Lung (tissue), 16 donors: ENCODE results near the gene PCDHGA11. TPM values are rescaled to one million over a fixed set of nuclear protein-coding genes. Genes with fewer than 3 reads are reported as not detected.

Experiments used
- ATAC-seq: fragments of 200-7000 bp; cut with Tn5 transposase; one replicate; pipeline ENCODE4 v1.9.1; 2020; ENCODE audit warnings: moderate number of reproducible peaks; ENCODE audit not compliant: insufficient read depth, low FRiP score
- DNase-seq, 3 donors: peaks; one replicate each; pipeline ENCODE4 v3.0.0-alpha.2; 2013 to 2017
- H3K27ac ChIP-seq, 2 donors: one replicate each; pipeline ENCODE4 v1.5.1; 2013; ENCODE audit warnings: mild to moderate bottlenecking in 2 of 2, moderate library complexity in 2 of 2, control low read depth in 1 of 2, inconsistent platforms in 1 of 2, low read depth in 1 of 2, low read length in 1 of 2
- H3K27me3 ChIP-seq, 3 donors: one replicate each; pipeline ENCODE4 v1.5.1; 2013; ENCODE audit warnings: low read length in 2 of 3; ENCODE audit not compliant: control insufficient read depth in 3 of 3, insufficient read depth in 3 of 3
- H3K36me3 ChIP-seq, 4 donors: one replicate each; pipeline ENCODE4 v1.5.1; 2013; ENCODE audit warnings: low read length in 4 of 4, mild to moderate bottlenecking in 1 of 4, moderate library complexity in 1 of 4; ENCODE audit not compliant: control insufficient read depth in 4 of 4, insufficient read depth in 4 of 4
- H3K4me1 ChIP-seq, 5 donors: one replicate each; pipeline ENCODE4 v1.5.1; 2013; ENCODE audit warnings: low read length in 5 of 5, mild to moderate bottlenecking in 2 of 5, moderate library complexity in 1 of 5; ENCODE audit not compliant: control insufficient read depth in 5 of 5, insufficient read depth in 5 of 5
- H3K4me3 ChIP-seq: one replicate; pipeline ENCODE4 v1.5.1; 2013; ENCODE audit warnings: mild to moderate bottlenecking, control low read depth, moderate library complexity
- H3K9ac ChIP-seq, 2 donors: one replicate each; pipeline ENCODE4 v1.5.1; 2013; ENCODE audit warnings: low read length in 2 of 2, control low read depth in 1 of 2; ENCODE audit not compliant: insufficient read depth in 1 of 2
- H3K9me3 ChIP-seq, 4 donors: one replicate each; pipeline ENCODE4 v1.5.1; 2013; ENCODE audit warnings: low read length in 3 of 4, mild to moderate bottlenecking in 1 of 4, moderate library complexity in 1 of 4; ENCODE audit not compliant: control insufficient read depth in 4 of 4, insufficient read depth in 3 of 4
- CTCF ChIP-seq: IDR thresholded peaks from 2 replicates; pipeline ENCODE4 v1.5.1; 2012; ENCODE audit warnings: mild to moderate bottlenecking; ENCODE audit errors: control extremely low read depth, extremely low read depth
- WGBS, 2 donors: extraction: QIAGEN DNeasy Blood & Tissue Kit; methylation state at CpG; one replicate each; pipeline ENCODE4 v1.1.7; 2013; 5-methylcytosine and 5-hydroxymethylcytosine counted together
- long read RNA-seq, 5 donors: transcript quantifications; one replicate each; lab custom pipeline, GENCODE V29; 2026
- polyA plus RNA-seq, 2 donors: library from polyadenylated mRNA; stranded (reverse); fragments of 200-250 nt; gene quantifications; one replicate each; pipeline ENCODE4 v1.2.1, GENCODE V29; 2013
- total RNA-seq, 2 donors: library from RNA; depleted of rRNA in 1 of 2; stranded (reverse); fragments of >200 nt in 1 of 2; gene quantifications; one replicate each; pipeline ENCODE4 v1.2.1, GENCODE V29; 2014 to 2021
- donor health status: control.
- donor health status: control.
- donor health status: Bipolar disorder and iron deficiency.
- donor health status: healthy.
- donor health status: DM: yes; HTN: yes; CAD: no.

PCDHGA11 gene
- total RNA-seq (10 to 100 TPM in 1 of 2 donors, 1 to 10 TPM in 1; 3.8 to 11.1 TPM), polyA plus RNA-seq (under 1 TPM; 0.65 to 0.81 TPM)
- long read RNA-seq, donor 1, partial matches to known transcripts: 0 of 2 reads
- long read RNA-seq, donor 1, other reads (novel, unspliced or antisense): 0 of 2 reads
- long read RNA-seq, donor 2, full-length matches to known transcripts: 3 of 3 reads
- long read RNA-seq, donor 2, partial matches to known transcripts: 0 of 3 reads
- long read RNA-seq, donor 2, other reads (novel, unspliced or antisense): 0 of 3 reads
- long read RNA-seq, donor 3, partial matches to known transcripts: 0 of 3 reads
- long read RNA-seq, donor 3, other reads (novel, unspliced or antisense): 0 of 3 reads
- long read RNA-seq, donor 4, full-length matches to known transcripts: 1 of 1 reads
- long read RNA-seq, donor 4, partial matches to known transcripts: 0 of 1 reads
- long read RNA-seq, donor 4, other reads (novel, unspliced or antisense): 0 of 1 reads
- long read RNA-seq, donor 5: 0 reads

- 8 to 13% methylated on average over 42 of the region's 42 CpGs for WGBS, 2 donors
- Histone ChIP-seq H3K4me3 (peak within 1 kb of the TSS; percentile 37), H3K4me1 (peaks cover 0 to 3% (median 0%) of the 10 kb centered on the region in 5 donors), H3K9ac (no peak within 1 kb of the TSS), H3K27ac (no peak within 1 kb of the TSS), H3K9me3 (peaks cover 5 to 49% (median 37%) of the 10 kb centered on the region in 4 donors), H3K36me3 (peaks cover 0 to 34% (median under 1%) of the 10 kb centered on the region in 4 donors), H3K27me3 (peaks cover 0 to 4% (median 0%) of the 10 kb centered on the region in 3 donors)
- TF ChIP-seq CTCF: peak; percentile 18
- DNase-seq (peak; percentile 41 to 51 (median 41)), ATAC-seq (no peak)
Measured at GRCh38 chr5:141420855-141421488, at the start of gene PCDHGA11. PCDHGA11 (plus strand) TSS chr5:141421051; CDS start chr5:141421228, 177 bp downstream.

- peaks cover 0 to 55% (median 25%) of the 10 kb centered on the region in 4 donors for H3K9me3 ChIP-seq
- DNase-seq: no peak
- no peak overlapping the region for H3K4me3 ChIP-seq
Measured at GRCh38 chr5:141371572-141372475, 49.0 kb upstream of the PCDHGA11 start.

More at GRCh38 chr5:141371572-141372475, 49.0 kb upstream of the PCDHGA11 start:
- Histone ChIP-seq H3K4me1 (no peaks in the 10 kb centered on the region), H3K27me3 (peaks cover 0 to 3% (median 0%) of the 10 kb centered on the region in 3 donors), H3K27ac (no peak overlapping the region), H3K9ac (no peak overlapping the region), H3K36me3 (peaks cover 0 to 9% (median 0%) of the 10 kb centered on the region in 4 donors)
- WGBS, 2 donors: 33% methylated on average over 69 of the region's 69 CpGs
- TF ChIP-seq CTCF: no peak
- no peak for ATAC-seq
